GM12878 (cell line): ENCODE measurements around the gene SETD9.

ENCODE experiments used
- CHD1 ChIP-seq: IDR thresholded peaks from 2 replicates; pipeline ENCODE4 v1.6.1; 2012; ENCODE audit warnings: low read depth, low read length, improper control_type of control experiment
- EZH2 ChIP-seq: IDR thresholded peaks from 2 replicates; pipeline ENCODE4 v1.6.1; 2012; ENCODE audit warnings: low read depth, mild to moderate bottlenecking, control low read depth, inconsistent platforms, low read length, borderline replicate concordance; ENCODE audit not compliant: control insufficient read depth
- NRF1 ChIP-seq: conservative IDR thresholded peaks from 2 replicates; pipeline ENCODE4 v1.6.1; 2011; ENCODE audit warnings: mild to moderate bottlenecking, low read depth, low read length, improper control_type of control experiment
- RAD51 ChIP-seq: fragments of 450-650 bp; IDR thresholded peaks from 2 replicates; pipeline ENCODE4 v1.6.1; 2016; ENCODE audit warnings: moderate library complexity, mild to moderate bottlenecking, inconsistent platforms
- TF ChIP-seq, protein P1 (sequence below): IDR thresholded peaks from 2 replicates; pipeline ENCODE4 v1.6.1; 2012; ENCODE audit warnings: low read length, inconsistent platforms
- TF ChIP-seq, protein P2 (sequence below), 3 experiments: IDR thresholded peaks in 2 of 3; conservative IDR thresholded peaks in 1 of 3; 2 replicates each; pipeline ENCODE4 v1.5.1; 2011; ENCODE audit warnings: low read depth in 3 of 3, low read length in 3 of 3, mild to moderate bottlenecking in 3 of 3, control low read depth in 2 of 3, moderate library complexity in 2 of 3, inconsistent platforms in 1 of 3, mixed read lengths in 1 of 3; ENCODE audit not compliant: control insufficient read depth in 2 of 3, insufficient read depth in 1 of 3; ENCODE audit errors: extremely low read depth in 1 of 3

GRCh38 chr5:56919942-56920662 lies 10.7 kb downstream of the SETD9 start:
- TF ChIP-seq, protein P1, sequence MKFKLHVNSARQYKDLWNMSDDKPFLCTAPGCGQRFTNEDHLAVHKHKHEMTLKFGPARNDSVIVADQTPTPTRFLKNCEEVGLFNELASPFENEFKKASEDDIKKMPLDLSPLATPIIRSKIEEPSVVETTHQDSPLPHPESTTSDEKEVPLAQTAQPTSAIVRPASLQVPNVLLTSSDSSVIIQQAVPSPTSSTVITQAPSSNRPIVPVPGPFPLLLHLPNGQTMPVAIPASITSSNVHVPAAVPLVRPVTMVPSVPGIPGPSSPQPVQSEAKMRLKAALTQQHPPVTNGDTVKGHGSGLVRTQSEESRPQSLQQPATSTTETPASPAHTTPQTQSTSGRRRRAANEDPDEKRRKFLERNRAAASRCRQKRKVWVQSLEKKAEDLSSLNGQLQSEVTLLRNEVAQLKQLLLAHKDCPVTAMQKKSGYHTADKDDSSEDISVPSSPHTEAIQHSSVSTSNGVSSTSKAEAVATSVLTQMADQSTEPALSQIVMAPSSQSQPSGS: no peak
- TF ChIP-seq NRF1: no peak
- TF ChIP-seq EZH2: no peak
- TF ChIP-seq, protein P2, sequence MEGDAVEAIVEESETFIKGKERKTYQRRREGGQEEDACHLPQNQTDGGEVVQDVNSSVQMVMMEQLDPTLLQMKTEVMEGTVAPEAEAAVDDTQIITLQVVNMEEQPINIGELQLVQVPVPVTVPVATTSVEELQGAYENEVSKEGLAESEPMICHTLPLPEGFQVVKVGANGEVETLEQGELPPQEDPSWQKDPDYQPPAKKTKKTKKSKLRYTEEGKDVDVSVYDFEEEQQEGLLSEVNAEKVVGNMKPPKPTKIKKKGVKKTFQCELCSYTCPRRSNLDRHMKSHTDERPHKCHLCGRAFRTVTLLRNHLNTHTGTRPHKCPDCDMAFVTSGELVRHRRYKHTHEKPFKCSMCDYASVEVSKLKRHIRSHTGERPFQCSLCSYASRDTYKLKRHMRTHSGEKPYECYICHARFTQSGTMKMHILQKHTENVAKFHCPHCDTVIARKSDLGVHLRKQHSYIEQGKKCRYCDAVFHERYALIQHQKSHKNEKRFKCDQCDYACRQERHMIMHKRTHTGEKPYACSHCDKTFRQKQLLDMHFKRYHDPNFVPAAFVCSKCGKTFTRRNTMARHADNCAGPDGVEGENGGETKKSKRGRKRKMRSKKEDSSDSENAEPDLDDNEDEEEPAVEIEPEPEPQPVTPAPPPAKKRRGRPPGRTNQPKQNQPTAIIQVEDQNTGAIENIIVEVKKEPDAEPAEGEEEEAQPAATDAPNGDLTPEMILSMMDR (IDR thresholded peaks at IDR 0.05 in 2 of 3, conservative IDR thresholded peaks at IDR 0.05 in 1 of 3; ENCODE audit: control insufficient read depth in 2 of 3, extremely low read depth in 1 of 3, insufficient read depth in 1 of 3, low read depth in 3 of 3, low read length in 3 of 3): no peak
- no peak for TF ChIP-seq RAD51
- no peak for TF ChIP-seq CHD1
